Midbrain (tissue), 1 donor: ENCODE results near the gene CD28.

Source experiments
- DNase-seq: peaks from one replicate; lab custom pipeline; 2025; lab: John Stamatoyannopoulos, UW

CD28 gene

DNA sequence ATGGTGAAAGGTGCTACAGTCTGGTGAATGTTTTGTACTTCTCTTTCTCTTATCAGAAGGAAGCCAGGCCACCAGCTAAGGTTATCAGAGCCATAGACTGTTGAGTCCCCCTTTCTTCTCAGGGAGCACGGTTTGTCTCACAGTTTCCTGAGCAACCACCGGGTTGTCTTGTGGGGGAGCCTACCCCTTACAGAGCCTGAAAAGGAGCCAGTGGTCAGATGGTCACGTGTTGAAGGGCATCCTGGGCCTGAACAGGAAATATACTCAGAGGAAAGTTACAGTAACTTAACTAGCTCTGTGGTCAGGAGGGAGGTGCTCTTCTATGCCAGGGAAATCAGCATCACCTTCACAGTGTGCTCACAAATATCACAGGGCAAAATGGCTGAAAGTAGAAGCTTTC lies 11.6 kb downstream of the CD28 start:
- no peak for DNase-seq

DNA sequence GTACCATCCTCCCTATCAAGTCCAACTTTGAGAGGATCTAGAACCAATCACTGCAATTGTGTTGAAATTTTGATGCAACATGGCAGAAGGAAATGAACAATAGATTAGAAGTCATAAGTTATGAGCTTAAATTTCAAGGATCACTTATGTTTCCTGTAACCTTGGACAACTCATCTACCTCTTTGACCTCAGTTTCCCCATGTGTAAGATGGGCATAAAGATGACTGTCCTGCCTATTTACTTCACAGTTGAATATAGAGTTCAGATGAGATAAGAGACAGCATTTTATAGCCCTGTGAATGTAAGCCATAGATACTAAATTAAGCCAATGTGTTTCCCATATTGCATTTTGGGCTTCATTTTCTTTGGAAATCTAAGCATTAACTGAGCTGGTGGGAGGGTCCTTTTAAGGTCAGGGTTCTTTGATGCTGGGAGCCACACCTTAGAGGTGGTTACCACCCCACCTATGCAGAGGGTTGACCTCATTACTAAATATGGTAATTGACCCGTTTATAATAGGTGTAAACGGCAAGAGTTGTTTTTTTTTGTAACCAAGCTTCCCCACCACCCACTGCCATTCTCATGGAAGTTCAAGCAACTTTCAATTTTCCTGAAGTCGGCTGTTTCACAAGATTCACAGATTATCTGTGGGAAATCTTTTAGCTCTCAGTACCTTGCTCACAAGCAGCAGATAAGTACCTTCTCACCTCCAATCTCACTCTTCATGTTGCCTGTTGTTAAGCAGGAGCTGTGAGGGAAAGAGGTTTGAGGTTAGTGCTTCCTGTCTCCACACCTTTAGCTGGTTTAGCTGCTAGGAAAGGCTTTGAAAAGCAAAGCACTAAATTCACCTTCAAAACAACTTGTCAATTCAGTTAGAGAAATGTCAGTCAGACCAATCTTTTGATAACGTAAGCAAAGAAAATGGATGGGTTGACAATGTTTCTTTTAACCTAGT lies 13.3 kb downstream of the CD28 start:
- DNase-seq, result no peak

DNA sequence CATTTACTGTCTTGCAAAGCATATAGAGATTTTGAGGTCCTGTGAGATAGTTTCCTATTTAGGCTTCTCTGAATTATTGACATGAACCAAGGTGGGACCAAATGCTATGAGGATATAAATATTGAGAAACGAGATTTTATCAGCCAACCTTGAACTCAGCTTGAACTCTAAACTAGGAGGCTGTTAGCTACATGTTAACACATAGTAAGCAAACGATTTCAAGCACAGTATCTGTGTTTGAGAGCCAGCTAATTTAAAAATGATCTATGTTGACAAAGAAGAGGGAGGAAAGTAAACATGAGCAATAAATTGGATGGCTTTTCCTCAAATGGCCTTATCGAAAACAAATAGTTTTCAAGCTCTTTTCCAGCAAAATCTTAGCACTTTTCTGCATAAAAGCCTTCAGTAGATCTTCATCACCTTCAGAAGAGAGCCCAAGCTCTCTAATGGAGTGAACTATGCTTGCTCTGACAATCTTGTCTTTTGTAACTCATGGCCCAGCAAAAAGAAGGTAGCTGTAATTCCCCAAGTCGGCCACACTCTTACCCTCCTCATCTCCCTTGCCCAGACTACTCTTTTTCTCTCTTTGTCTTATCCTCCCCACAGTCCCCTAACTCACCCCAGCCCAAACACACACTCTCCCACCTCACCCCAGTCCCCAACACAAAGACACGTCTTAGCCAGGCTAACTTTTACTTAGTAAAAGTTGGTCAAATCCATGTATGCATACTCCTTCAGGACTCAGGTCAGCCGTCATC lies 14.7 kb downstream of the CD28 start:
- DNase-seq, result no peak

GRCh38 chr2:203721781-203722300 lies 15.4 kb downstream of the CD28 start:
- DNase-seq, result no peak

DNA sequence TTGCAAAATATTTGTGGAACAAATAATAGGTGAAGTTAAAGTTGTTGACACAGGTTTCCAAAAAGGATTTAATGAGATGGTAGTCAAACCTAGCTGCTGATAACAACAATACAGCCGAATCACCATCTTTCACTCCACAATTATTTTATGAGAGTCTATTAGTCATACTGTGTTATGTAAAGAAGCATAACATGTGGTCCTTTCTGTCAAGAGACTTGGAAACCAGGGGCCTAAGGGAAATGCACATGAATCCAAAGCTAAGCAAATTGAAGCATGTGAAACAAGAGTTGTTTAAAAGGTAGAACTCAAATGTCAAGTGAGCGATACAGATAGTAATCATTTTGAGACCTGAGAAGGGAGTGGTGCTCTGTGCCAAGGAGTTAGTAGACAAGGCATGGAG lies 16.0 kb downstream of the CD28 start:
- no peak for DNase-seq

DNA sequence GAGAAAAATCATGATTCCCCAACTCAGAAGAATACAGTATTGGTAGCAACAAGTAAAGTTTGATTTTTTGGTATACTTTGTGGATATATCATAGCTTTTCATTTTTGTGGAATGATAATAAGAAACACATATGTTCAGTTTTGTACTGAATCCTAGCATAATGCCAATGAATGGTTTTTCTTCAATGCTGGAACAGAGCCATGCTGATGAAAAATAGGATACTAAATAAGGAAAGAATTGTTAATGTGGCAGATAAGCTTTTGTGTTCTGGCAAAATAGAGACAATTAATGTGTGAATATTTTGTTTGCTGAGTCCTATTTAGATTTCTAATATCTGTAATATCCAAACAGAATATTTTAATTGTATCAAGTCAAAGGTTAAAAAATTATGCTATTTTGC lies 21.9 kb downstream of the CD28 start:
- DNase-seq, result no peak

- no peak for DNase-seq
Measured at GRCh38 chr2:203730076-203730729, 23.8 kb downstream of the CD28 start.

GRCh38 chr2:203730883-203731282 lies 24.4 kb downstream of the CD28 start:
- DNase-seq, result no peak

- DNase-seq, result no peak
Measured at GRCh38 chr2:203732092-203732952, 25.9 kb downstream of the CD28 start.

DNA sequence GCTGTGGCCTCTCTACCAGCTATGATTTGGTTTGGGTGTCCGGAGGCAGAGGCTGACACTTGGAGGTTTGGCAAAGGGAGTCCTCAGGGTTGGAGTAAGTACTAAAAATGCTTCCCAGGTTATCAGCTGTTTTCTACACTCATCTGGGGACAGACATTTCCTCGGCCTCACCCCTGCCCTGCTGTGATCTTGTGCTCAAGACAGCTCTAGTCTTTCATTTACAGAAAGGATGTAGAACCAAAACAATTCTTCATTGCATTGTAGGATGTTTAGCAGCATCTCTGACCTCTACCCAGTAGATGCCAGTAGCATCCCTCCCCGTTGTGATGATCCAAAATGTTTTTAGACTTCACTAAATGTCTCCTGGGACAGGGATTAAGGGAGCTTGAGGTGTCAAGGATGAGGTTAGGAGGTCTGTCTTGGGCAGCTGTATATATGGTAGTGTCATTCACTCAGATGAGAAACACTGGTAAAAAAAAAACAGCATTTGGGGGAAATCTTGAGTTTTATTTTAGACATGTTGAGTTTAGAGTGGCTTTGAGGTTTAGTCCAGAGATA lies 26.6 kb downstream of the CD28 start:
- no peak for DNase-seq

DNA sequence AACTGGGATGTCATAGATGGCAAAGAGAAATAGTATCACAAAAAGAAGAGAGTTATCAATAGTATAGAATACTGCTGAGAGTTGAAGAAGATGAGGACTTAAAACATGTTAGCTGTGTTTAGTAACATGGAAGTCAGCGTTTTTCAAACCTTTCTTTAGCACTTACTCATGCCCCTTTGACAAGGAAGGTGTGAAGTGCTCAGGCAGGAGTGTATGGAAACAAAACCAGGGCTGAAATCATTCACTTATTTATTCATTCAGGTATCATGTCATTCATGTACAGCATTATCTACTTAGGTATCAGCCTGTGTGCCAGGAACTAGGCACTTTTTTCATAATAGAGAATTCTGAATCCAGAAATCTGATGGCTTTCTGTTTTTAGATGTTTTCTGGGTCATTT lies 27.2 kb downstream of the CD28 start:
- no peak for DNase-seq

DNA sequence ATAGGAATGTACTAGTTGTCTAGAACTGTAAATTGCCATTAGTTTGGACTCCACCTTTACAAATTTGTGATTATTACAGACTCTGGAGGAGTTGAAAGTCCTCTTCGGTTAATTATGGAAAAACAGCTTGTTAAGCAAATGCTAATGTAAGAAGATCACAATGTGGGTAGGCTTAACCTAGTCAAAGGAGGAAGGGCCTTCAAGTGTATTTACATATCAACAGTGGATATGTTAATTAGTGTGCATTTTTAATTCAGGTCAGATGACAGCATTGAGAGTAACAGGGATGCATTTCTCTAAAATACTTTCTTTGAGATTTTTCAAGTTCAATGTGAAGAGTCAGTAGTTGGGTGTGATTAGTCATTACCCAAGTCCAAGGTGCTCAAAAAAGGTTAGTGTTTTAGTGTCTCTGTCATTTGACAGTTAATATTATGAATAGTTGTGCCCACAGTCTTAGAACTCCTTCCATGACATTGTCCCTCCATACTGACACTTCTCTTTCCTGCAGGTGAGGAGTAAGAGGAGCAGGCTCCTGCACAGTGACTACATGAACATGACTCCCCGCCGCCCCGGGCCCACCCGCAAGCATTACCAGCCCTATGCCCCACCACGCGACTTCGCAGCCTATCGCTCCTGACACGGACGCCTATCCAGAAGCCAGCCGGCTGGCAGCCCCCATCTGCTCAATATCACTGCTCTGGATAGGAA lies 28.0 kb downstream of the CD28 start:
- no peak for DNase-seq

DNA sequence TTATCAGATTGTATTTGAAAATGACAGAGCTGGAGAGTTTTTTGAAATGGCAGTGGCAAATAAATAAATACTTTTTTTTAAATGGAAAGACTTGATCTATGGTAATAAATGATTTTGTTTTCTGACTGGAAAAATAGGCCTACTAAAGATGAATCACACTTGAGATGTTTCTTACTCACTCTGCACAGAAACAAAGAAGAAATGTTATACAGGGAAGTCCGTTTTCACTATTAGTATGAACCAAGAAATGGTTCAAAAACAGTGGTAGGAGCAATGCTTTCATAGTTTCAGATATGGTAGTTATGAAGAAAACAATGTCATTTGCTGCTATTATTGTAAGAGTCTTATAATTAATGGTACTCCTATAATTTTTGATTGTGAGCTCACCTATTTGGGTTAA lies 30.9 kb downstream of the CD28 start:
- DNase-seq, result no peak

DNA sequence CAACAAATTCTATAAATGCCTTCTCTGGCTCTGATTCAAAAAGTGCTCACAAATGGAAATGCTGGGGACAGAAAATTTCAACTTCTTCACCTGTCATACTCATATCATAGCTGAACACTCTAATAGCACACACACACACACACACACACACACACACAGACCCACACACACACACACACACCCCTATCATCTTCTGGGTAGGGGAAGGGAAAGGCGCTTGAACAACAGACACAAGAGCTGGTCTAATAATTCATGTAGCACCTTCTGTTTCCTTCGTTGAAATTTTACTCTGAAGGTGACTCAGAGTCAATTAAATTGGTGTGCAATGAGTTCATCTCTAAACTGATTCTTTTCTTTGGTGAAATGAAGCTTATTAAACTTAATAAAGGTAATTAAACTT lies 32.9 kb downstream of the CD28 start:
- no peak for DNase-seq

GRCh38 chr2:203740871-203741281 lies 34.4 kb downstream of the CD28 start:
- no peak for DNase-seq

GRCh38 chr2:203741566-203741965 lies 35.1 kb downstream of the CD28 start:
- no peak for DNase-seq

- no peak for DNase-seq
Measured at GRCh38 chr2:203743441-203743981, 37.1 kb downstream of the CD28 start.

- DNase-seq, result no peak
Measured at GRCh38 chr2:203744091-203744490, 37.7 kb downstream of the CD28 start.

- DNase-seq, result no peak
Measured at GRCh38 chr2:203745267-203745666, 38.8 kb downstream of the CD28 start.
